Stimulated activated memory B cell treated with anti-CD40 and anti-IgM and Interleukin-4, amounts not matched to agents 10 μg/mL and 1 μg/mL and 100 μg/mL, for 72 hours (primary cell): ENCODE results near the gene AUTS2.

Experiments used
- ATAC-seq: fragments of 150-1000 bp; cut with Tn5 transposase; 2 replicates; pipeline ENCODE4 v1.10.0; 2021
- H3K27ac Mint-ChIP-seq: one replicate; pipeline ENCODE4 v1.8.0; 2022; ENCODE audit warnings: mild to moderate bottlenecking, mixed read lengths
- H3K27me3 Mint-ChIP-seq: one replicate; pipeline ENCODE4 v1.8.0; 2022; ENCODE audit warnings: mixed read lengths
- H3K36me3 Mint-ChIP-seq: one replicate; pipeline ENCODE4 v1.8.0; 2022; ENCODE audit warnings: mixed read lengths
- H3K4me1 Mint-ChIP-seq: one replicate; pipeline ENCODE4 v1.8.0; 2022; ENCODE audit warnings: mixed read lengths
- H3K4me3 Mint-ChIP-seq: one replicate; pipeline ENCODE4 v1.8.0; 2022; ENCODE audit warnings: mild to moderate bottlenecking, moderate library complexity, mixed read lengths
- H3K9me3 Mint-ChIP-seq: one replicate; pipeline ENCODE4 v1.8.0; 2022; ENCODE audit warnings: mixed read lengths

The AUTS2 gene

DNA sequence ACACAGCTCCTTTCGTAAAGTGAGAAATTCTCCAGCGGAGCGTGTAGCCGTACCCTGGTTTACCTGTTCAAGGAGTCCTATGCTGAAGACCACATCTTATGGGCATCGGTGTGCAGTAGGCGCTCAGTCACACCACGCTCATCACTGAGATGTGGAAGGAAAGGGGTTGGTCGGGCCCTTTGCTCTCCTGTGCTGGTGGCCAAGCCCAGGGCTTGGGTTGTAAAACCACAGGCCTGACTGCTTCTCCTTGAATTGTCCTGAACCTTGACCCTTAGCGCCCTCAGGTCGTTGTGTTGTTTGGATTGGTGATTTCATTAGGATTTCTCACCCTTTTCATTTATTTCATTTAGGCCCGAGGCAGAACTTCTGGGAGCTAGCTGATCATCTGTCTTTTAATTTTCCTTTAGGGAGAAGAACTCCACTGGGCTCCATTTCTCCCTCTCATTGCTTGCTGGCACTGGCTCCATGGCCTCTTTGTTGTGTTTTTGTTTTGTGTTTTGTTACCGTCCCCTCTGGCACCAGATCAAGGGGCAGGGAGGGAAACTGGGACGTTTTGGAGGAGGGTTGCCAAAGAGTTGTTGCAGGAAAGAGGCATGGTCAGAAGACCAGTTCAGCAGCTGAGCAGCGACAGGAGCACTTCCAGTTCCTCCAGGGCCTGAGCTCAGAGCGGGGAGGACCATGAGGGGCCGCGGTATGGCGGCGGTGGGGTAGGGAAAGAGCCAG lies 1022.2 kb downstream of the AUTS2 start:
- H3K9me3 Mint-ChIP-seq, result no peaks in the 10 kb centered on the region

DNA sequence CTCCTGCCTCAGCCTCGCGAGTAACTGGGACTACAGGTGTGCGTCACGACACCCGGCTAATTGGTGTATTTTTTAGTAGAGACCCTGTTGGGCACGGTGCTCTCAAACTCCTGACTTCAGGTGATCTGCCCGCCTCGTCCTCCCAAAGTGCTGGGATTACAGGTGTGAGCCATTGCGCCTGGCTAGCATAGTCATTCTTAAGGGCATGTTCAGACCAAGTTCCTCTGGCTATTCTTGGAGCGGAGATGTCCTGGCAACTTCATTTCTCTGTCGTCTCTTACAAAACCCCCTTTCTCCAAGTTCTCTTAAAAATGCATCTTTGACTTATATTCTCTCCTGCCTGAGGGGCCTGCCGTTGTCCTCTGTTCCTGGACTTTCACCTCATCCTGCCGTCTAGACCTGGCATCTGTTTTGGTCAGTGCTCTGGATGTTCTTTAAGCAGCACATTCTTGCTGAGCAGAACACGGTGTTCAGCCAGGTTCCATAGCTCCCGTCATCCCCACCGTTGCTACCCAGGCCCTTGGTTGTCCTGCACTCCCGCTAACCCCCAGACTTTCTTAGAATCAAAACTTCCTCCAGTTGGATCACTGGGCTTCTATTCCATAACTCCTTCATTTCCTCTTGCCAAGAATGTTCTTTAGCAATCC lies 1023.8 kb downstream of the AUTS2 start:
- peaks cover 3% of the 10 kb centered on the region for H3K9me3 Mint-ChIP-seq

More for the DNA sequence above, 1022.2 kb downstream of the AUTS2 start:
- H3K27me3 Mint-ChIP-seq, result no peaks in the 10 kb centered on the region
- no peak overlapping the region for H3K27ac Mint-ChIP-seq
- no peaks in the 10 kb centered on the region for H3K4me1 Mint-ChIP-seq
- H3K4me3 Mint-ChIP-seq, result no peak overlapping the region
- ATAC-seq, result no peak
- peaks cover 19% of the 10 kb centered on the region for H3K36me3 Mint-ChIP-seq

DNA sequence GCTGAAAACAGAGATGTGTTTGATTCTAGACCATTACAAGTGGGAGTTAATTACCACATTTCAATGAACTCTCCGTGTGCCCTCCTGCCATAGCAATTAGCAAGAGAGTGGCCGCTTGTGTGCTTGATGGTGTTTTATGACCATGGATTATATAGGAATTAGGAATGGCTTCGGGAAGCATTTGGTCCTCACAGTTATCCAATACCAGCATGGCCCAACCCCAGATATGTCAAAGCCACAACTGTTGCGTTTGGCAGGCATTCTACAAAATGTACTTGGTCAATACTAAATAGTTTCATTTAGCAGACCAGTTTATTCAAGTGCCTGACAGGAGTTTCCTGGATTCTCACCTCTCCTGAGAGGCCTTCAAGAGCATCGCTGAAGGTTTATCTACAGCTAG lies 1024.7 kb downstream of the AUTS2 start:
- H3K27me3 Mint-ChIP-seq, result no peaks in the 10 kb centered on the region
- no peak overlapping the region for H3K27ac Mint-ChIP-seq
- no peak for ATAC-seq
- H3K36me3 Mint-ChIP-seq, result peaks cover 11% of the 10 kb centered on the region
- H3K4me1 Mint-ChIP-seq, result no peaks in the 10 kb centered on the region
- no peak overlapping the region for H3K4me3 Mint-ChIP-seq
- peaks cover 3% of the 10 kb centered on the region for H3K9me3 Mint-ChIP-seq

More for the DNA sequence above, 1023.8 kb downstream of the AUTS2 start:
- Mint-ChIP-seq H3K36me3 (peaks cover 11% of the 10 kb centered on the region), H3K4me1 (no peaks in the 10 kb centered on the region), H3K27me3 (no peaks in the 10 kb centered on the region), H3K27ac (no peak overlapping the region), H3K4me3 (no peak overlapping the region)
- ATAC-seq, result no peak

DNA sequence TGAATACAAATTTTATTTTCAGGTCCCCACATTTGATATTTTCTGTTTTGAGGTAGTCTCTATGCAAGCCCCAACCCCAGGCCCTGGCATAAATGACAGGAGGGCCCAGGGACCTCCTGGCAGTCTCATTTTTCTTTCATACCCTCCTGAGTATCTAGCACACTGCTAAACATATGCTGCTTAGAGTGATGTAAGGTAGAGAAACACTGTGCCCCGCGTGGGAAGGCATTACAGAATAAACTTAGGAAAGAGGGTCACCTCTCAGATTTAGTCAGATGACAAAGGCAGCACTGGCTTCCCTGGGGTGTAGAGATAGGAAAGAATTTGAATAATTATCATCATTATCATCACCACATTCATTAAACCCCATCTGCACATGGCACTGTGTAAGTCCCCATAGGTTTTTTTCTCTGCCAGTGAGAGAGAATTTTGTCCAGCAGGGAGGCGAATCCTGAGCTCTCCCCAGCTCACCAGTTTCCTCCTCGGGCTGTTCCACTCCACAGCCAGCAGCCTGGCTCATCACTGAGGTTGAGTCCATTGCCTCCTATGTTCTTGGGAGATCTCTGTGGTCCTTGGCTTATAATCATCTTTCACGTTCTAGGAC lies 1026.3 kb downstream of the AUTS2 start:
- peaks cover 5% of the 10 kb centered on the region for H3K36me3 Mint-ChIP-seq
- H3K27me3 Mint-ChIP-seq, result no peaks in the 10 kb centered on the region
- H3K4me3 Mint-ChIP-seq, result no peak overlapping the region
- ATAC-seq, result no peak
- H3K4me1 Mint-ChIP-seq, result no peaks in the 10 kb centered on the region
- H3K27ac Mint-ChIP-seq, result no peak overlapping the region
- H3K9me3 Mint-ChIP-seq, result peaks cover 3% of the 10 kb centered on the region

DNA sequence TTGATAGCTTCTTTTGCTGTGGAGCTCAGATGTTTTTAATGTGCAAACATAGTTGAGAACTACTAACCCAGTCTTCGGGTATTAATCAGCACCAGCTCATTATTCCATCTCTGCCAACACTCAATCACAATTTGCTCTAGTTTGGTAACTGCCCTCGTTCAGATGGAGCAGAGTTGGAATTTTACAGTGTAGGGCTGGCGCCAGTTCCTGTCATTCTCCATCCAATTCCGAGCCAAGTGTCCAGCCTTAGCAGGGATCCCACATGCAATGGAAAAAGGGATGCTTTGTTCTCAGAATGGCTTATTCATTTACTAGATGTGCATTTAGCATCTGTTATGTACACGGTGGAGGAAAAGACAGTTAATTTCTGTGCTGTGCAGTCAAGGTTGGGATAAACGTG lies 1029.2 kb downstream of the AUTS2 start:
- Mint-ChIP-seq H3K27me3 (no peaks in the 10 kb centered on the region), H3K27ac (no peak overlapping the region), H3K4me1 (no peaks in the 10 kb centered on the region), H3K36me3 (peaks cover 5% of the 10 kb centered on the region), H3K4me3 (no peak overlapping the region), H3K9me3 (peaks cover 3% of the 10 kb centered on the region)
- no peak for ATAC-seq

DNA sequence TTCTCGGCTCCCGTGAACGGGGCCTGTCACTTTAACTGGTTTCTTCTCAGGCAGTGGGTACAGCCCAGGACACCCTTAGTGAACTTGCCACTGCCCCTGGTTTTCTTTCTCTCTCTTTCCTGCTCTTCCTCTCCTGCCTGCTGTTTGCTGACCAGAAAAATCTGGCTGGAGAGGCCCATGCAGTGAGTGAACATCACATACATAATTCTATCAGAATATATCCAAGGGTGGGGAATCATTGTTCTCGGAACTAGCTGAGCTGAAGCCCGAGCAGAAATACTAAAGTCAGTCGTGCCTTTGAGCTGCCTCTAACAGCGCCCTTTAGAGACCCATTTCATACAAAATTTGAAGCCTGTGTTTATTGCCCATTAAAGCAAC lies 1032.2 kb downstream of the AUTS2 start:
- ATAC-seq, result no peak
- H3K27me3 Mint-ChIP-seq, result no peaks in the 10 kb centered on the region
- peaks cover 3% of the 10 kb centered on the region for H3K9me3 Mint-ChIP-seq
- no peaks in the 10 kb centered on the region for H3K4me1 Mint-ChIP-seq
- no peak overlapping the region for H3K4me3 Mint-ChIP-seq
- no peak overlapping the region for H3K27ac Mint-ChIP-seq
- no peaks in the 10 kb centered on the region for H3K36me3 Mint-ChIP-seq

DNA sequence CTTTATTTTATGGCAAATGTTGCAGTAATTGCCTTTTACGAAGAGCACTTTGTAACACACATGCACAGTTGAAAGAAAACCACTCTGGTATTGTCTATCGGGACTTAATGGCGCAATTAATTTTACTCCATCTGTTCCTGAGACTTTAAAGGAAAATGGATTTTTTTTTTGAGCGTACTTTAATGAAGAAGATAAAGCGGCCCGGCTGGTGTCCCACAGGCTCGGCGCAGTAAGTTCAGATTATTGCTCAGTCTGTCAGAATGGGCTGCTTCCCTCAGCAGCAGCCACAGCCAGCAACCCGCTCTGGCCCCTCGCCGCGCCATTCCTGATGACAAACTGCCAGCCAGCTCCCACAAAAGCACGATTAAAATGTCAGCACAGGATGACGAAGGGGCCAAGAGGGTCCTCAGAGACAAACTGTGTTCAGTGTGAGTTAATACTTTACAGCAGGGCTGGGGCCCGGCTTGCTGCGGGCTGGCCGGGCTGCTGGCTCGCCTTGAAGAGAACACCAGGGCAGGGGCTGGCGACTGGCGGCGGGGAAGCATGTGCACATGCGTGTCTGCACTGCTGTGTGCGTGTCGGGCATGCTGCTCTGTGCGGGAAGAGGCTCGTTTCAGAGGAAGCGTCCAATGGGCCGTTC lies 1032.7 kb downstream of the AUTS2 start:
- ATAC-seq, result no peak
- no peaks in the 10 kb centered on the region for H3K4me1 Mint-ChIP-seq
- H3K4me3 Mint-ChIP-seq, result no peak overlapping the region
- H3K9me3 Mint-ChIP-seq, result peaks cover 3% of the 10 kb centered on the region
- H3K27me3 Mint-ChIP-seq, result no peaks in the 10 kb centered on the region
- no peak overlapping the region for H3K27ac Mint-ChIP-seq
- H3K36me3 Mint-ChIP-seq, result no peaks in the 10 kb centered on the region

DNA sequence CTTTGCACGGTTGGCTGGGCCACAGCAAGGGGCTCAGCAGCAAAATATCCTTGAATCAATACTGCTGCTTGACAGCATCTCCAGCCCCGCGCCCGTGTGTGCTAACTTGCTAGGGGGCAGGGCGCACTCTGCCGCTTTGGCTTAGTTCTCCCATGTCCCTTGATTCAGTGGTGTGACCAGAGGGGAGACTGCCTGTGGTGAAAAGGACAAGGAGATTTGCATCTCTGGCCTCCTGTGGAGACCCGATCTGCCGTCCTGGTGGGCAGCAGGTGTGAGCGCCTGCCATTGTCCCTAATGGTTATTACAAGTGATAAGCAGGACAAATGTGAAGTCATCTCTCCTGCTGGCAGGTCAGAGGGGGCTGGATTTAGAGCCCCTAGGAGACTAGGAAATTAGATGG lies 1033.4 kb downstream of the AUTS2 start:
- H3K4me1 Mint-ChIP-seq, result no peaks in the 10 kb centered on the region

DNA sequence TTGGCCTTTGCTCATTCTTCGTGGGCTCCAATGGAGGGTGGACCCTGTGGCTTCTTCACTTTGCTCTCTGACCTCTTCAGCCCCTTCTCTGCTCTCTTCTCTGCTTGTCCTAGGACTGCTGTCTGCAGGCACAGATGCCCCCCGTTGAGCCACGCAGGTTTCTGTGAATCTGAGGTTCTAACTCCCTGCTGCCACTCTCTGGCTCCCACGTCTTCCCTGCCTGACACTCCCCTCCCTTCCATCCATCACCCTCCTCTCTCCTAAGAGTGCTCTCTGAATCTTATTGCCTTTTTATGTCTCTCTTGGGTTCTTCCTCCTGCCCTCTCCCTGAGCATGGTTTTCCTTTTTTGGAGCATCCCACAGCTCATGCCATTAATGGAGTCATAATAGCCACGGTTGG lies 1034.1 kb downstream of the AUTS2 start:
- H3K27me3 Mint-ChIP-seq, result no peaks in the 10 kb centered on the region
- no peak overlapping the region for H3K27ac Mint-ChIP-seq
- no peak for ATAC-seq

More for the DNA sequence above, 1033.4 kb downstream of the AUTS2 start:
- Mint-ChIP-seq H3K4me3 (no peak overlapping the region), H3K36me3 (no peaks in the 10 kb centered on the region), H3K27ac (no peak overlapping the region), H3K9me3 (peaks cover under 1% of the 10 kb centered on the region), H3K27me3 (no peaks in the 10 kb centered on the region)
- no peak for ATAC-seq

DNA sequence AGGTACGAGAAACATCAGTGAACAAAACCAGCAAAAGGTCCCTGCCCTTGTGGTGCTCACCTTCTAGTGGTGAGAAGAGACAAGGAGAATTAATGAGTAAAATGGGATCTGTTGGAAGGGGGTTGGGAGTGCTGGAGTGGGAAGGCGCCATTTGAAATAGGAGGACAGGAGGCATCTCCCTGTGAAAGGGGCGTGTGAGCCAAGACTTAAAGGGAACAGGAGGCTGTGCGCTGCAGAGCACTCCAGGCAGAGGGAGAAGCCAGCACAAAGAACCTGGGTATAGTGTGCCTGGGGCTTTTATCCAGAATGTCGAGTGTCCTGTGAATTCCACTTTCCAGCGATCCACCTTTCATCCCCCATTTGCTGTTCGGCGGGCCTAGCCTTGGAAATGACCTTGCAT lies 1035.8 kb downstream of the AUTS2 start:
- H3K4me3 Mint-ChIP-seq, result no peak overlapping the region
- H3K4me1 Mint-ChIP-seq, result no peaks in the 10 kb centered on the region
- ATAC-seq, result no peak
- H3K9me3 Mint-ChIP-seq, result no peaks in the 10 kb centered on the region
- no peaks in the 10 kb centered on the region for H3K36me3 Mint-ChIP-seq
- H3K27ac Mint-ChIP-seq, result no peak overlapping the region
- H3K27me3 Mint-ChIP-seq, result no peaks in the 10 kb centered on the region

More for the DNA sequence above, 1034.1 kb downstream of the AUTS2 start:
- Mint-ChIP-seq H3K4me3 (no peak overlapping the region), H3K4me1 (no peaks in the 10 kb centered on the region), H3K9me3 (no peaks in the 10 kb centered on the region), H3K36me3 (no peaks in the 10 kb centered on the region)

DNA sequence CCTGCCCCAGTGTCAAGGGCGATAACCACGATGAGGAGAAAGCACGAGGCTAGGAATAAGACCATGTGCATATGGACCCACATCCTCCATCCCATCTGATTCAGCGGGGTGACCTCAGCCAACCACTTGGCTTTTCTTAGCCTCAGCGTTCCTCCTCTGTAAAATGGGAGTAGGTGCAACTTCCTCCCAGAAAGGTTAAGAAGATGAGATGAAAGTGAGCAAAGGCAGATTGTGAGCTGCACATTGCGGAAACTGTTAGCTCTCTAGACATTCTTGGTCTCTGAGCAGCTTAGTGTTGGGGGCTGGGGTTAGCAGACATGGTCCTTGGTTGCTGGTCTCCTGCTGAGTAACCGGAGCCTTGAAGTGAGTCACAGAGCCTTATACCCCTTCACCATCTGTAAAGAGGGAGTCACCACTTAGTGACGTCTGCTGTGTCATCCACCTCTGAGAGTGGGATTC lies 1036.4 kb downstream of the AUTS2 start:
- H3K27ac Mint-ChIP-seq, result no peak overlapping the region
- no peak overlapping the region for H3K4me3 Mint-ChIP-seq
- no peak for ATAC-seq
- H3K27me3 Mint-ChIP-seq, result no peaks in the 10 kb centered on the region
- no peaks in the 10 kb centered on the region for H3K4me1 Mint-ChIP-seq
- no peaks in the 10 kb centered on the region for H3K9me3 Mint-ChIP-seq
- no peaks in the 10 kb centered on the region for H3K36me3 Mint-ChIP-seq

DNA sequence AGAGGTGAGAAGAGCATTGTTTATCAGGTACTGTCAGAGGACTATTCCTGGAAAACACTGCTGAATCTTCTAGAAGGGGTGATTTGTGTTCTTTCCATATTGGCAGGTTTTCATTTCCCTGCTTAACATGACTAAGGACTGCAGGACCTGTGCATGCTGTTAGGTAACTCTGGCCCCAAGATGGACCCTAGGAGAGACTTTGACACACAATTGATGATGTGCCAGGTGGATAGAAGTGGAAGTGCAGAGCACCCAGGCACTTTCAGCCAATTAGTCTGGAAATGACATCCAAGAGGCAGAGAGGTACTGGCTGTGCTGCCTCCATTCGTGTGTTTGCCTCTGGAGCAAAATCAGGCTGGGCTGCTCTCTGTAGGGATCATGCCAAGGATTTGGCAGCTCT lies 1037.4 kb downstream of the AUTS2 start:
- Mint-ChIP-seq H3K36me3 (no peaks in the 10 kb centered on the region), H3K9me3 (no peaks in the 10 kb centered on the region), H3K4me3 (no peak overlapping the region), H3K4me1 (no peaks in the 10 kb centered on the region), H3K27me3 (no peaks in the 10 kb centered on the region), H3K27ac (no peak overlapping the region)
- no peak for ATAC-seq

DNA sequence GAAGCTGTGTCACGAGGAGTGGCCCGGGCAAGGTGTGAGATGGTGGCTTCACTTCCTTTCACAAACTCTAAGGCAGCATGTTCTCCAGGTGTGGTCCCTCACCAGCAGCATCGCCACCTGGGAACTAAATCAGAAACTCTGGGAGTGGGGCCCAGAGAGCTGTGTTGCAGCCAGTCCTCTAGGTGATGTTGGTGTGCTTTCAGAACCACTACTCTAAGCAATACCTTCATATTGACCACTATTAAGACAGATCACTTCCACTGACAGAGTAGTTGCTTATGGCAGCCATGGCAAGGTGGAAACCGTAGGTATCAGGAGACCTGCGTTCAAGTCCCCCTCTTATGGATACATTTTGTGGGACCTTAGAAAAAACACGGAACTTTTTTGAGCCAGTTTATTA lies 1037.9 kb downstream of the AUTS2 start:
- no peak overlapping the region for H3K4me3 Mint-ChIP-seq
- no peaks in the 10 kb centered on the region for H3K27me3 Mint-ChIP-seq
- no peak for ATAC-seq
- H3K36me3 Mint-ChIP-seq, result no peaks in the 10 kb centered on the region
- no peak overlapping the region for H3K27ac Mint-ChIP-seq
- H3K9me3 Mint-ChIP-seq, result peaks cover 4% of the 10 kb centered on the region
- H3K4me1 Mint-ChIP-seq, result no peaks in the 10 kb centered on the region

DNA sequence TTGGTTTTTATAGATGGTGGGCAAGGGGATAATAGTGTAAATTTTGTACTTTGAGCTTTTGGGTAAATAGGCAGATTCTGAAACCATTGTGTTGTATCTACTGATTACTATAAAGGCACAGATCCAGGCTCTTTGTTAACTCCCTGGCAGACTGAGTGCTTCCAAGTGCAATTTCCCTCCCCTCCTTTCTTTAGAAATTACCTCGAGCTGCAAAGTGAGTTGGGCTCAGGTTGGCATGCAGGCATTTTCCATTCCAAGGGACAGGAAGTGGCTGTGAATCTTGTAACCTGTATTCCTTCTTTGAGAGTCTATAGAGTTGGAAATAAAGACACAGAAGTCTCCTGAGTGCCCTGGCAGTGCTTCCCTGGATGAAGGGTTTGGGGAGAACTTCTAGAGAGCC lies 1039.5 kb downstream of the AUTS2 start:
- Mint-ChIP-seq H3K4me1 (no peaks in the 10 kb centered on the region), H3K27me3 (no peaks in the 10 kb centered on the region), H3K9me3 (peaks cover 9% of the 10 kb centered on the region), H3K27ac (no peak overlapping the region), H3K36me3 (no peaks in the 10 kb centered on the region), H3K4me3 (no peak overlapping the region)
- no peak for ATAC-seq
